Activated CD4-positive, alpha-beta T cell treated with anti-CD3 and anti-CD28 coated beads, Interleukin-2, amount 10 ng/mL, durations not matched to agents 24 days and 14 days (primary cell): Measurements from ENCODE around the gene GABRA4. TPM values are rescaled to one million over a fixed set of nuclear protein-coding genes. Genes with fewer than 3 reads are reported as not detected.

Experiments
- DNase-seq: peaks from one replicate; pipeline ENCODE4 v3.0.0; 2022
- H3K27ac Mint-ChIP-seq: one replicate; pipeline ENCODE4 v1.8.0; 2022; ENCODE audit warnings: mild to moderate bottlenecking, mixed read lengths
- H3K27me3 Mint-ChIP-seq: one replicate; pipeline ENCODE4 v1.8.0; 2022; ENCODE audit warnings: mixed read lengths
- H3K36me3 Mint-ChIP-seq: one replicate; pipeline ENCODE4 v1.8.0; 2022; ENCODE audit warnings: low read depth, mild to moderate bottlenecking, mixed read lengths
- H3K4me1 Mint-ChIP-seq: one replicate; pipeline ENCODE4 v1.8.0; 2021; ENCODE audit warnings: mixed read lengths
- H3K4me3 Mint-ChIP-seq: one replicate; pipeline ENCODE4 v1.8.0; 2022; ENCODE audit warnings: mild to moderate bottlenecking, moderate library complexity, mixed read lengths
- H3K9me3 Mint-ChIP-seq: one replicate; pipeline ENCODE4 v1.8.0; 2021; ENCODE audit warnings: mixed read lengths
- intact Hi-C: fragments of 100-400 bp; cut with micrococcal nuclease; formaldehyde crosslinking; loops from one replicate; pipeline ENCODE4 v1.15.1; 2023
- total RNA-seq: library from RNA; stranded (reverse); gene quantifications from 2 replicates; pipeline ENCODE4 v1.2.3, GENCODE V29; 2022

The GABRA4 gene
- total RNA-seq, 1 donor from 2014 or later = not detected

GRCh38 chr4:47002580-47002979, 9.2 kb upstream of the GABRA4 start:
- Mint-ChIP-seq H3K4me1 (no peaks in the 10 kb centered on the region), H3K27me3 (peaks cover 10% of the 10 kb centered on the region), H3K4me3 (no peak overlapping the region), H3K36me3 (no peaks in the 10 kb centered on the region), H3K27ac (no peak overlapping the region), H3K9me3 (no peaks in the 10 kb centered on the region)
- intact Hi-C loops = no loop called here
- DNase-seq = no peak

- H3K27me3 Mint-ChIP-seq = peaks cover 13% of the 10 kb centered on the region
- H3K4me3 Mint-ChIP-seq = no peak overlapping the region
- H3K36me3 Mint-ChIP-seq = no peaks in the 10 kb centered on the region
- no peak for DNase-seq
- intact Hi-C loops = no loop called here
- no peak overlapping the region for H3K27ac Mint-ChIP-seq
- H3K9me3 Mint-ChIP-seq = no peaks in the 10 kb centered on the region
- H3K4me1 Mint-ChIP-seq = no peaks in the 10 kb centered on the region
These were observed 7.0 kb upstream of the GABRA4 start for GRCh38 chr4:47000406-47000805.

DNA sequence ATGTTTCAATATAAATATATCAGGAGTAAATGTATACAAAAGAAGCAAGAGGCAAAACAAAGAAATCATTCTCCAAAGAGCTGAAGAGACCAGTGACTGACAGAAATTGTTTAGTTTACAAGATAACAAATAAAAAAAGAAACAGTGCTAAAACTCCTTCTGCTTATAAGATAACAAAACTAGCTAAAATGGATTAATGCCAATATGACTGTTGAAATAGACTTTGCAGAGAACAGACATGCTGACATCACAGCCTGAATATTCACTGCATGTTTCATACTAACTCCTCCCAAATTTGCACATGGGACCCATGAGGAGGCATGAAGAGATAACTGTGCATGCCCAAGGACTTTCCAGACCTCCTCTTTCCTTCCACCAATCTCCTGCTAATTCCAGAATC, 6.2 kb upstream of the GABRA4 start:
- Mint-ChIP-seq H3K4me3 (no peak overlapping the region), H3K27me3 (peaks cover 21% of the 10 kb centered on the region), H3K27ac (no peak overlapping the region), H3K36me3 (no peaks in the 10 kb centered on the region), H3K4me1 (no peaks in the 10 kb centered on the region), H3K9me3 (no peaks in the 10 kb centered on the region)
- intact Hi-C loops = no loop called here
- DNase-seq = no peak

DNA sequence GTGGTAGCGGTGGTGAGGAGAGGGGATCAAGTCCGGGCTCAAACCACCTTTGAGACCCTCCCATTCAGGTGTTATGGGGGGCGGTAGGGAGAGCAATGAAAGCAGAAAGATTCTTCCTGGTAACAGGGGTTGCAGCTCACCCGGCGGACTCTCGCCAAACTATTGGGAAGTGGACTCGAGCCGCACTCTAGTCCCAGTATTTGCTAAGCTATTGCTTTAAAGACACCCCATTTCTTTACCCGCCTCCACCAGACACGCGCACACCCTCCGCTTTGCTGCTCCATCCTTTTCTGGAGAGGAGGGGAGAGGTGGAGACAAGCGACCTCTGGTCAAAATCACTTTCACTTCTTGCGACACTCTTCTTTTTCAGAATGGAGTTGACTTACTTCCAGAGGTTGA, 625 bp upstream of the GABRA4 start:
- Mint-ChIP-seq H3K4me3 (peak overlapping the region; percentile 49), H3K9me3 (no peaks in the 10 kb centered on the region), H3K27ac (no peak overlapping the region), H3K4me1 (peaks cover 10% of the 10 kb centered on the region), H3K27me3 (peaks cover 39% of the 10 kb centered on the region), H3K36me3 (no peaks in the 10 kb centered on the region)
- intact Hi-C loops = no loop called here
- no peak for DNase-seq

- intact Hi-C loops = no loop called here
- Mint-ChIP-seq H3K36me3 (no peaks in the 10 kb centered on the region), H3K4me3 (peak overlapping the region; percentile 27), H3K27ac (no peak overlapping the region), H3K4me1 (peaks cover 10% of the 10 kb centered on the region), H3K9me3 (no peaks in the 10 kb centered on the region), H3K27me3 (peaks cover 40% of the 10 kb centered on the region)
- no peak for DNase-seq
These were observed 1.0 kb downstream of the GABRA4 start for GRCh38 chr4:46992338-46992737.

- H3K27ac Mint-ChIP-seq = no peak overlapping the region
- H3K27me3 Mint-ChIP-seq = peaks cover 9% of the 10 kb centered on the region
- no peaks in the 10 kb centered on the region for H3K4me1 Mint-ChIP-seq
- no peak overlapping the region for H3K4me3 Mint-ChIP-seq
- no peaks in the 10 kb centered on the region for H3K36me3 Mint-ChIP-seq
- intact Hi-C loops = no loop called here
- no peak for DNase-seq
- H3K9me3 Mint-ChIP-seq = no peaks in the 10 kb centered on the region
These were observed 6.3 kb downstream of the GABRA4 start for GRCh38 chr4:46986922-46987638.

DNA sequence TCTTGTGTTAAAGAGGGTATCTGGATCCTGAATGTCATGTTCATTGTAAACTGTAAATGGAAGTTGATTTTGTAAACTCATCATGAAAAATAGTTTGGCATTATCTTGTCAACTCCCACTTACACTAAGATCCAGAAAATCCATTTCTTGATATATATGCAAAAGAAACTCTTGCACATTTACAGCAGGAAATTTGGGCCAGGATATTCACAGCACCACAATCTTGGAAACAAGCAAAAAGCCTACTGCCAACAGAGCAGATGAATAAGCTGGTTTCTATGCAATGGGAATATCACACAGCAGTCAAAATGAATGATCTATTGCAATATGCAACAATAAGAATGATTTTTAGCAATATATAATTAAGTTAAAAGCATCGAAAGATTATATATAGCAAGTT, 8.6 kb downstream of the GABRA4 start:
- Mint-ChIP-seq H3K4me3 (no peak overlapping the region), H3K9me3 (no peaks in the 10 kb centered on the region), H3K4me1 (no peaks in the 10 kb centered on the region), H3K27me3 (peaks cover 2% of the 10 kb centered on the region), H3K27ac (no peak overlapping the region), H3K36me3 (no peaks in the 10 kb centered on the region)
- intact Hi-C loops = no loop called here
- no peak for DNase-seq

GRCh38 chr4:46980851-46981250, 12.5 kb downstream of the GABRA4 start:
- H3K27me3 Mint-ChIP-seq = no peaks in the 10 kb centered on the region
- H3K4me3 Mint-ChIP-seq = no peak overlapping the region
- H3K9me3 Mint-ChIP-seq = no peaks in the 10 kb centered on the region
- no peaks in the 10 kb centered on the region for H3K4me1 Mint-ChIP-seq
- intact Hi-C loops = no loop called here
- H3K27ac Mint-ChIP-seq = no peak overlapping the region
- no peak for DNase-seq
- H3K36me3 Mint-ChIP-seq = no peaks in the 10 kb centered on the region

GRCh38 chr4:46979726-46980125, 13.7 kb downstream of the GABRA4 start:
- DNase-seq = no peak
- H3K4me1 Mint-ChIP-seq = no peaks in the 10 kb centered on the region
- H3K9me3 Mint-ChIP-seq = no peaks in the 10 kb centered on the region
- H3K36me3 Mint-ChIP-seq = no peaks in the 10 kb centered on the region
- H3K4me3 Mint-ChIP-seq = no peak overlapping the region
- intact Hi-C loops = no loop called here
- no peak overlapping the region for H3K27ac Mint-ChIP-seq
- no peaks in the 10 kb centered on the region for H3K27me3 Mint-ChIP-seq

GRCh38 chr4:46979283-46979682, 14.1 kb downstream of the GABRA4 start:
- intact Hi-C loops = no loop called here
- Mint-ChIP-seq H3K27me3 (no peaks in the 10 kb centered on the region), H3K4me1 (no peaks in the 10 kb centered on the region), H3K4me3 (no peak overlapping the region), H3K9me3 (no peaks in the 10 kb centered on the region), H3K36me3 (no peaks in the 10 kb centered on the region), H3K27ac (no peak overlapping the region)
- DNase-seq = no peak

DNA sequence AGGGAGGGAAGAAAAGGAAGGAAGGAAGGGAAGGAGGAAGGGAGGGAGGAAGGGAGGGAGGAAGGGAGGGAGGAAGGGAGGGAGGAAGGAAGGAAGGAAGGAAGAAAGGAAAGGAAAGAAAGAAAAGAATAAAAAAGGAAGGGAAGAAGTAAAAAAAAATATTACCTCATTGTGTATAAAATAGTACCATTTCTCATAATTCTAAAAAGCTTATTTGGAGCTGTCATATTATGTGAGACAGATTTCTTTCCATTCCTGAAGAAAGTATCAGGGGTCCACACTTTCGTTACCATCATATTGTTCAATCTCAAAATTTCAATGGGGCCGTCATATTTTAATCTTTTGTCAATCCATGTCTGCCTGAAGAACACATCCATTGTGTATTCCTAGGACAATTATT, 16.1 kb downstream of the GABRA4 start:
- H3K27me3 Mint-ChIP-seq = no peaks in the 10 kb centered on the region
- H3K9me3 Mint-ChIP-seq = no peaks in the 10 kb centered on the region
- H3K4me1 Mint-ChIP-seq = no peaks in the 10 kb centered on the region
- no peak overlapping the region for H3K4me3 Mint-ChIP-seq
- H3K36me3 Mint-ChIP-seq = no peaks in the 10 kb centered on the region
- H3K27ac Mint-ChIP-seq = no peak overlapping the region
- no peak for DNase-seq
- intact Hi-C loops = no loop called here

DNA sequence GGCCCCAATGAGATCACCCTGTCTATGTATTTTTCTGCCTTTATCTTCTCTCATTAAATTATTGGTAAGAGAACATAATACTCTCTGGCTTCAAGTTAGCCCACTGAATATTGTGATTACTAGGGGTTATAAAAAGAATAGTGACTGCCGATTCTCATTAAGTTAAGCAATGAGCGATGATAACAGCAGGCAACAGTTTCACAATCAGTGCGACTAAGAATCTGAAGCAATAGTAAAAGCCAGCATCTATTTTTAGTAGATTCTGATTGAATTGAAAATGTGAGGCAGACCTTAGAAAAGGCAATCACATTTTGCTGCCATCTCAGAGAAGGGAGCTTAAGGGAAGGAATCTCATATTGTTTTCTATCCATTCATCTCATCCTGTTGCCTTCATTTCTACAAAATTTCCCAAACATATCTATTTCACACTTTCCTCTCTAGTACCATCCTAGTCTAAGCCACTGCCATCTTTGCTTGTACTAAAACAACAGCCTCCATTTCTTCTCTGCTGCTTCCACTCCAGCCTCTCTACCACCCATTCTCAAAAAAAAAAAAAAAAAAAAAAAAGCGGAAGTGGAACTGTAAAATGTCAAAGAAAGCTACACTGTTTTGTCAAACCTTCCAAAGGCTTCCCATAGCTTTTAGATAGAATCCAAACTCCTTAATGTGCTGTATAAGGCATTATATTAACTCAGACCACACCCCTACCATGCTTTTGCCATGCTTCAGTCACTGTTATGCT, 17.4 kb downstream of the GABRA4 start:
- Mint-ChIP-seq H3K27me3 (no peaks in the 10 kb centered on the region), H3K36me3 (no peaks in the 10 kb centered on the region), H3K4me3 (no peak overlapping the region), H3K27ac (no peak overlapping the region), H3K4me1 (no peaks in the 10 kb centered on the region), H3K9me3 (no peaks in the 10 kb centered on the region)
- no peak for DNase-seq
- intact Hi-C loops = no loop called here

DNA sequence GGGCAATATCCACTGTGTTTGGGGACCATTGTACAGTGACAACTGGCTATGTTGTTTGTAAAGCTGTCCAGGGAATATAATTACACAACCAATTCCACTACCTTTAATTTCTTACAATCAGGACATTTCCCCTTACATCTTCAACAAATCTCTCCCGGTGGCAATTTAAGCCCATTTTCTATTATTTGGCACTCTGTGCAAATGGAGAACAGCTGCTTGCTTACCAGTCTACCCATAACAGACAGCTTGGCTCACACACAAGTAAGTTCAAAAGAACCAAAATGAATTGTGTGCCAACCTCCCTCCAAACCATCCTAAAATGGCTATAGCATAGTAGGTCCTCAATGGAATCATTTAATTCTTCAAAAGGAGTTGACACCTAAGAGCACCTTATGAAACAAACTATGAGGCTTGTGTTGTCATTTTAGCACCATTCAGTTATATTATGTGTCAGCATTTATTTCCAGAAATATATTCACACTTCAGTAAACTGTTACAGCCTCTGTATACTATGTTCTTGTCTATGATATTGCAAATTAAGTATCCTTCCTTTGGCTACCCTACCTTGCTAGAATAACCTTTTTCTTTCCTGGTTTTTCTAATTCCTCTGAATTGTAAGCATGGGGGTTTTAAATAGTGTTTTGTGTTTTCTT, 18.4 kb downstream of the GABRA4 start:
- Mint-ChIP-seq H3K36me3 (no peaks in the 10 kb centered on the region), H3K4me1 (no peaks in the 10 kb centered on the region), H3K27ac (no peak overlapping the region), H3K4me3 (no peak overlapping the region), H3K9me3 (no peaks in the 10 kb centered on the region), H3K27me3 (no peaks in the 10 kb centered on the region)
- DNase-seq = no peak
- intact Hi-C loops = no loop called here

DNA sequence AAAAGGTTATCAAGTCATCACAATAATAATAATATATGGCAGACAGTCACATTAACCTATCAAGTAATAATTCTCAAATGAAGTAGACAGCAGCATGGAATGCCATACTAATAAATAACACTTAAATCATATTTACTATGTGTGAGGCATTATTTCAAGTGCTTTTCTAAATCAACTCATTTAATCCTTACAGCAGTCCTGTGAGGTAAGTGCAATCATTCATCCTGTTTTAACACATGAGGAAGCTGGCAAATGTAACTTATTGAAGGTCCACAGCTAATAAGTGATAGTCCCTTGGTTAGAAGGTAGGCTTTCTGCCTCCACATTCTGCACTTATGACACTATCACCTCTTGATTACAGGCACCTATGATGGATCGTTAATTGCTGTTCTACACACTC, 24.5 kb downstream of the GABRA4 start:
- Mint-ChIP-seq H3K27ac (no peak overlapping the region), H3K9me3 (no peaks in the 10 kb centered on the region), H3K4me1 (no peaks in the 10 kb centered on the region), H3K36me3 (no peaks in the 10 kb centered on the region), H3K27me3 (no peaks in the 10 kb centered on the region), H3K4me3 (no peak overlapping the region)
- DNase-seq = no peak
- intact Hi-C loops = no loop called here
